Cardiac muscle cell (in vitro differentiated cells and primary cell): Measurements from ENCODE around the gene COX5A. TPM values are rescaled to one million over a fixed set of nuclear protein-coding genes. Genes with fewer than 3 reads are reported as not detected.

Source experiments
- DNase-seq, 2 donors: peaks; one replicate each; pipeline versions ENCODE4 v3.0.0 to v3.0.0-alpha.2; 2010 to 2017; ENCODE audit warnings: low read depth in 1 of 2, low spot score in 1 of 2
- H3K27ac ChIP-seq: fragments of 200-600 bp; sonication (generic); 2 replicates; pipeline ENCODE4 v1.5.1; 2016
- H3K27me3 ChIP-seq: fragments of 200-600 bp; sonication (generic); 2 replicates; pipeline ENCODE4 v1.6.0; 2016; ENCODE audit warnings: control low read depth
- H3K36me3 ChIP-seq: fragments of 200-600 bp; sonication (generic); 2 replicates; pipeline ENCODE4 v1.5.1; 2016; ENCODE audit warnings: control low read depth
- H3K4me1 ChIP-seq: fragments of 200-600 bp; sonication (generic); 2 replicates; pipeline ENCODE4 v1.8.1; 2017; ENCODE audit warnings: low read depth, mild to moderate bottlenecking, mixed run types
- H3K4me3 ChIP-seq: fragments of 200-600 bp; sonication (generic); 2 replicates; pipeline ENCODE4 v1.5.1; 2016; ENCODE audit warnings: mild to moderate bottlenecking
- H3K9me3 ChIP-seq: fragments of 200-600 bp; sonication (generic); 2 replicates; pipeline ENCODE4 v1.5.1; 2017; ENCODE audit warnings: low read depth, mild to moderate bottlenecking, control low read depth
- polyA plus RNA-seq: library from polyadenylated mRNA; unstranded; fragments of >200 nt; fragmentation: Nextera tagmentation; extraction: Ambion mirVana; gene quantifications from 2 replicates; pipeline ENCODE4 v1.2.1, GENCODE V29; 2016
- total RNA-seq: library from RNA; depleted of rRNA; stranded (reverse); fragments of >200 nt; gene quantifications from 2 replicates; pipeline ENCODE4 v1.2.3, GENCODE V29; 2016
- TF ChIP-seq, protein P1 (sequence below): IDR thresholded peaks from 2 replicates; pipeline ENCODE4 v1.5.1; 2012; ENCODE audit warnings: low read depth, mild to moderate bottlenecking, low read length

COX5A gene
- total and polyA plus RNA-seq, 2 experiments from 2014 or later = 285 to 1,489 TPM

DNA sequence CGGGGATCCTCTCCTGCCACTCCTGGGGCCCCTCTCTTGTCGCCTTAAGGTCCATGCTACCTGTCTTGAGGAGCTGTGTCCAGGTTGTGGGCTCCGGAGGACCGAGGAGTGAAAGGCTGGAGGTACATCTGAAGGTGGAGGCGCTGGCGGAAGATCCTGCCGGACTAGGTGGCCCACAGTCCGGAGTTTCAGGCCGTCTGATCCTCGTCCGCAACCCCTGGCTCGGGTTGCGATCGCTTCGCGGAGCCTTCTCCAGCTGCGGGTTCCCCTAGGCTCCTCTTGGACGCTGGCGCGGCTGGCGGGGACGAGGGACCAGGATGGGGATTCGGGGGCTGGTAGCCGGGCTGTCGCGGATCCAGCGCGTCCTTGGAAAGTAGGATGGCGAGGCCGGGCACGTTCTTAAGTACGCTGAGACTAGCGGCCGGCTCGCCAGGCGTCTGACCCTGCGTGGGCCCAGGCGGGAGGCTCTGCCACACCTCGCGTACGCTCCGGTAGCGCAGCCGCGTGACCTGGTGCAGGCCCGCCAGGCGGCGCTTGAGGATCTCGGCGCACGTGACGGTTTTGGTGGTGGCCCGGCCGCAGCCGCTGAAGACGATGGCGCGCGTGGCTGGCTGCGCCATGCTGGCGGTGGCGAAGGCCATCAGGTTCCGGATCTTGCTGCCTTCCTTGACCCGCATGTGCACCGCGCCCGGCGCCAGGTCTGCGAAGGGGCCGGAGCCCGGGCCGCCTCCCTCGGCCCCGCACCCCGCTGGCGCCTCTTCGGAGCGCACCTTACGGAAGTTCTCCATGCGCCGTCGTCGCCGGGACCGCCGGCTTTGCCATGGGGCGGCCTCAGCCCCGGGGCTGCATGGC, 18.1 kb upstream of the COX5A start:
- peaks cover 36% of the 10 kb centered on the region for H3K27me3 ChIP-seq
- peak overlapping the region; percentile 41 for H3K4me3 ChIP-seq
- DNase-seq = peak; percentile 77 to 82
- no peaks in the 10 kb centered on the region for H3K36me3 ChIP-seq
- H3K9me3 ChIP-seq = no peaks in the 10 kb centered on the region
- H3K27ac ChIP-seq = no peak overlapping the region
- H3K4me1 ChIP-seq = peaks cover 24% of the 10 kb centered on the region
- TF ChIP-seq, protein P1, sequence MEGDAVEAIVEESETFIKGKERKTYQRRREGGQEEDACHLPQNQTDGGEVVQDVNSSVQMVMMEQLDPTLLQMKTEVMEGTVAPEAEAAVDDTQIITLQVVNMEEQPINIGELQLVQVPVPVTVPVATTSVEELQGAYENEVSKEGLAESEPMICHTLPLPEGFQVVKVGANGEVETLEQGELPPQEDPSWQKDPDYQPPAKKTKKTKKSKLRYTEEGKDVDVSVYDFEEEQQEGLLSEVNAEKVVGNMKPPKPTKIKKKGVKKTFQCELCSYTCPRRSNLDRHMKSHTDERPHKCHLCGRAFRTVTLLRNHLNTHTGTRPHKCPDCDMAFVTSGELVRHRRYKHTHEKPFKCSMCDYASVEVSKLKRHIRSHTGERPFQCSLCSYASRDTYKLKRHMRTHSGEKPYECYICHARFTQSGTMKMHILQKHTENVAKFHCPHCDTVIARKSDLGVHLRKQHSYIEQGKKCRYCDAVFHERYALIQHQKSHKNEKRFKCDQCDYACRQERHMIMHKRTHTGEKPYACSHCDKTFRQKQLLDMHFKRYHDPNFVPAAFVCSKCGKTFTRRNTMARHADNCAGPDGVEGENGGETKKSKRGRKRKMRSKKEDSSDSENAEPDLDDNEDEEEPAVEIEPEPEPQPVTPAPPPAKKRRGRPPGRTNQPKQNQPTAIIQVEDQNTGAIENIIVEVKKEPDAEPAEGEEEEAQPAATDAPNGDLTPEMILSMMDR = peak; percentile 48

DNA sequence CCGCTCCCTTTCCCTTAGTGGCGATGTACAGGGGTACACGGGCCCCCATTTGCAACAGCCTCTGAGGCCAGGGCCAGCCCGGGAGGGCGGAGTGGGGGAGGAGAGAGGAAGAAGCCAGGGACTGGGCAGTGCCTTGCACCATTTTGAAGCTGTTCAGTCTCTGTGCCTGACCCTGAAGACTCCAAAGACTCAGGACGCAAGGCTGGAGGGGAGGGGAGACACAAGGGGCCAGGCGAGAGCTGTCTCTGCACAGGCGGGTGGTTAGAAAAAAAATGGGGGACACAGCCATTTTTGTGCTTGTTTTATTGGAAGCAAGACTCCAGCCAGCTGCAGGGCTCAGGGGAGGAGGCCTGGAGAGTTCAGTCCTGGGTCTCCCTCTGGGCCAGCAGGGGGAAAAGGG, 17.1 kb upstream of the COX5A start:
- Histone ChIP-seq H3K4me3 (peak overlapping the region; percentile 41), H3K36me3 (no peaks in the 10 kb centered on the region), H3K27ac (peak overlapping the region; percentile 63), H3K9me3 (no peaks in the 10 kb centered on the region), H3K27me3 (peaks cover 29% of the 10 kb centered on the region), H3K4me1 (peaks cover 24% of the 10 kb centered on the region)
- TF ChIP-seq, protein P1 = no peak
- DNase-seq = peak in 1 of 2 donors; percentile 42

DNA sequence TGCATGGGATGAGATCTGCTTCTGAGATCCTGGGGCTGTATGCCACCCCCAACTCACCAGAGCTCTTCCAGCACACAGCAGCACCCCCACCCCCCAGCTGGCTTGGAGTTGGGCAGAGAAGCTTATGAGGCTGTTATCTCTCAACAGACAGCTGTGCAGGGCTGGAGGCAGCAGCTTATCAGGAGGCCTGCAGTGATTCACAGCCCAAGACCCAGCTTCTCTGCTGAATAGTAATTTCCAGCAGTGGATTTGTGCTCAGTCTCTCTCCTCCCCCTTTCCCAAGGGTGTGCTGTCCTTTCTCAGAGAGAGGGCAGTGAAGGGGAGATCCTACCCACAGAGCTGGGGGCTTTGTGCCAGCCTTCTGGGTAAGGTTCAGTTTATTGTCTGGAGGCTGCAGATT, 16.6 kb upstream of the COX5A start:
- Histone ChIP-seq H3K27me3 (peaks cover 24% of the 10 kb centered on the region), H3K4me3 (peak overlapping the region; percentile 41)

DNA sequence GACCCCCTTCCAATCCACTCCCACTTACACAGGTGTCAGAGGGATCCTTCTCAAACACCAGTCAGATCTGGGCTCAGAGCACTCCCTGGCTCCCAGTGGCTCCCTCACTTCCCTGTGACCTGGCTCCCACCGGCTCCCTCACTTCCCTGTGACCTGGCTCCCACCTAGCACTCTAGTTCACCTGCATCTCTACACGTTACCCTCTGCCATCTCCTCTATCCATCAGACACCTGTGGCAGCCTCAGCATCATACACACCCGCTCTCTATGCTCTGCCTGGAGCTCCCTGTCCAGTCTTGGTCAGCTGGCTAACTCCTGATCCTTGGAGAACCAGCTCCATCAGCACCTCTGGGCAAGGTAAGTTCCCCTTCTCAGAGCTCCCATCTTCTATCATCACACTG, 13.1 kb upstream of the COX5A start:
- no peaks in the 10 kb centered on the region for H3K9me3 ChIP-seq
- no peak overlapping the region for H3K4me3 ChIP-seq
- no peak for DNase-seq

More for the DNA sequence above, 16.6 kb upstream of the COX5A start:
- peak; percentile 64 to 91 for DNase-seq
- Histone ChIP-seq H3K36me3 (no peaks in the 10 kb centered on the region), H3K27ac (peak overlapping the region; percentile 63), H3K4me1 (peaks cover 24% of the 10 kb centered on the region), H3K9me3 (no peaks in the 10 kb centered on the region)
- TF ChIP-seq, protein P1 = no peak

DNA sequence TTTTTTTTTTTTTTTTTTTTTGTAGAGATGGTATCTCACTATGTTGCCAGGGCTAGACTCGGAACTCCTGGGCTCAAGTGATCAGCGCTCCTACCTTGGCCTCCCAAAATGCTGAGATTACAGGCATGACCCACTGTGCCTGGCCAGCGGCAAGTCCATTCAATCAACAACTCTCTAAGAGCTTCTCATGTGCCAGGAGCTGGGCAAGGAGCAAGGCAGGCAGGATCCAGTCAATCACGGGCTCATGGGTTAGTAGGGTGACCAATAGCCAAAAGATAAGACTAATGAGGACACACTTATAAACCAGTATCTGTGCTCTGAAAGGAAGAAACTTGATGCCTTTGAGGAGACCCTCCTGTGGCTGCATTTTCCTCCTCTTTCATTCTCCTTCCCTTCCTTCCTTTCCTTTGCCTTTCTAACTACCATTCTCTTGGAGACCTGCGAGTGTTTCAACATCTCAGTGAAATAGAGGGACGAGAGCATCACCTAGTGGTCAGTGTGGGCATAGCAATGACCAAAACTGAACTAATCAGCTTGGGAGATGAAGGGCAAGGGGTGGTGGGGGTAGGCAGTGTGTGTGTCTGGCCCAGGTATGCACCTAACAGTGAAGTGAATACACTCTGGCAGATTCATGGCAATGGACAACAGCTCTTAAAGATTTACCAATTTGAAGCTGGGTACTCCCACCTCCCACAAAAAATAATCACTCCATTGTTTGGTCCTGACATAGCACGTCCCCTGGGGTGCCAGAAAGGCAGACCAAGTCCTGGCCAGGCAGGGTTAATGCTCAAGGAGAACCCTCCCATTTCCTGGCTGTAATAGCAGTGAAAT, 12.4 kb upstream of the COX5A start:
- TF ChIP-seq, protein P1 = peak; percentile 100
- no peak overlapping the region for H3K4me3 ChIP-seq
- H3K27me3 ChIP-seq = no peaks in the 10 kb centered on the region
- H3K4me1 ChIP-seq = peaks cover 15% of the 10 kb centered on the region
- peak; percentile 78 to 80 for DNase-seq
- no peaks in the 10 kb centered on the region for H3K36me3 ChIP-seq
- no peaks in the 10 kb centered on the region for H3K9me3 ChIP-seq
- H3K27ac ChIP-seq = no peak overlapping the region

More for the DNA sequence above, 13.1 kb upstream of the COX5A start:
- TF ChIP-seq, protein P1 = no peak
- H3K27ac ChIP-seq = no peak overlapping the region
- H3K27me3 ChIP-seq = no peaks in the 10 kb centered on the region
- no peaks in the 10 kb centered on the region for H3K36me3 ChIP-seq
- peaks cover 20% of the 10 kb centered on the region for H3K4me1 ChIP-seq
